GM18517 (cell line): ENCODE data around the gene DET1.
"Not testable (repeated sequence)": the region's sequence is repeated elsewhere in the genome, so short reads cannot be mapped to it uniquely, and the experiment has no call there.

Source experiments
- ATAC-seq: cut with Tn5 transposase; IDR thresholded peaks from one replicate; pipeline ENCODE4 v1.9.1; 2021; ENCODE audit warnings: mild to moderate bottlenecking, moderate library complexity; ENCODE audit not compliant: unreplicated experiment

DET1 gene

DNA sequence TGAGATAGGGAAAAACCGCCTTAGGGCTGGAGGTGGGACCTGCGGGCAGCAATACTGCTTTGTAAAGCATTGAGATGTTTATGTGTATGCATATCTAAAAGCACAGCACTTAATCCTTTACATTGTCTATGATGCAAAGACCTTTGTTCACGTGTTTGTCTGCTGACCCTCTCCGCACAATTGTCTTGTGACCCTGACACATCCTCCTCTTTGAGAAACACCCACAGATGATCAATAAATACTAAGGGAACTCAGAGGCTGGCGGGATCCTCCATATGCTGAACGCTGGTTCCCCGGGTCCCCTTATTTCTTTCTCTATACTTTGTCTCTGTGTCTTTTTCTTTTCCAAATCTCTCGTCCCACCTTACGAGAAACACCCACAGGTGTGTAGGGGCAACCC, 5.4 kb downstream of the DET1 start:
- not testable (repeated sequence) for ATAC-seq

GRCh38 chr15:88540350-88540749, 6.1 kb downstream of the DET1 start:
- ATAC-seq = not testable (repeated sequence)

DNA sequence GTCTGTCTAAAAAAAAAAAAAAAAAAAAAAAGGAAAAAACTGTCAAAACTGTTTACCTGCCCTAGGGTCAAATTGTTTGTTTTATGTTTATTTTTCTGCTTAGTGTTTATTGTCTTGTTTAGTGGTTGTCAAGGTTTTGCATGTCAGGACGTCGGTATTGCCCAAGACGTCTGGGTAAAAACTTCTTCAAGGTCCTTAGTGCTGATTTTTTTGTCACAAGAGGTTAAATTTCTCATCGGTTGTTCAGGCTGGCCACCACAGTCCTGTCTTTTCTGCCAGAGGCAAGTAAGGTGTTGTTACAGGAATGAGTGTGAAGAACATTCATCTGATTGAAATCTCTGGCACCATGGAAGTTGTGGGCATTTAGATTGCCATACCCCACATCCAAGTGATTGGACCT, 7.0 kb downstream of the DET1 start:
- no peak for ATAC-seq

DNA sequence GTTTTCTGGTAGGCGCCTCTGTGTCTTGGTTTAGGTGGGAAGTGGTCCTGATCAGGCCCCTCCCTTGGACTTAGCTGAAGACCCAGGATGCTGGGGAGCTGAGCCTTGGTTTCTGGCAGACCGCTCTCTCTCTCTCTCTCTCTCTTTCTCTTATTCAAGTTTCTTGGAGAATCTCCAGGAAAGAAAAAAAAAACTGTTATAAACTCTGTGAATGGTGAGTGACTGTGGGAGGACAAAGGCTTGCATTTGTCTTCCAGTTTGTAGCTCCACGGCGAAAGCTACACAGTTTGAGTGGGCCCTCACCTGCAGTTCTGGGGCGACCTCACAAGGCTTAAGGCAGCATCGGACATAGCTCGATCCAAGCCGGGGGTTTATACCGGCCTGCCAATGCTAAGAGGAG, 7.5 kb downstream of the DET1 start:
- no peak for ATAC-seq

DNA sequence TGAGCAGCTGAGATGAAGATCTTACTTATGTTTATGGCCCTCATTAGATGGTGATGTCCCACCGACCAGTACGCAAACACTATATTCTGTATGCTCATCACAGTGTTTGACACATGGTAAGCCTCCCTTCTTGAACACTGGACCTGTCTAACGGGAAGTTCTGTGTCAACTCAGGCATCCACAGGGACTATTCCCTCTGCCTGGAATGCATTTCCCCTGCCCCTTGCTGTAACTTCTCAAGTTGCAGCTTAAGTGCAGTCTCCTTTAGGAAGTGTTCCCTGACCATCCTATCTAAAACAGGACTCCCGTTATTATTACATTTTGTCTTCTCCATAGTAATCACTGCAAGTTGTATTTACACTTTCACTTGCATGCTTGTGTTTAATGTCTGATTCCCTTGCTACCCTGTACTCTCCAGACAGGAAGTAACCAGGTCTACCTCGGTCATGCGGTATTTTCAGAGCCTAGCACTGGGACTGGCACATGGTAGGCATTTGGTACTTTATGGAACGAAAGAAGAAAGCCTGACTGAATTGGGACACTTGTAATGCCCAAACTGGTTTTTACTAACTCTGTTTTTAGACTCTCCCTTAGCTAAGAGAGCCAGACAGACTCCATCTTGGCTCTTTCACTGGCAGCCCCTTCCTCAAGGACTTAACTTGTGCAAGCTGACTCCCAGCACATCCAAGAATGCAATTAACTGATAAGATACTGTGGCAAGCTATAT, 8.7 kb downstream of the DET1 start:
- ATAC-seq = no peak

GRCh38 chr15:88535607-88536313, 10.7 kb downstream of the DET1 start:
- no peak for ATAC-seq

GRCh38 chr15:88535100-88535499, 11.4 kb downstream of the DET1 start:
- no peak for ATAC-seq

GRCh38 chr15:88533376-88533775, 13.1 kb downstream of the DET1 start:
- no peak for ATAC-seq

DNA sequence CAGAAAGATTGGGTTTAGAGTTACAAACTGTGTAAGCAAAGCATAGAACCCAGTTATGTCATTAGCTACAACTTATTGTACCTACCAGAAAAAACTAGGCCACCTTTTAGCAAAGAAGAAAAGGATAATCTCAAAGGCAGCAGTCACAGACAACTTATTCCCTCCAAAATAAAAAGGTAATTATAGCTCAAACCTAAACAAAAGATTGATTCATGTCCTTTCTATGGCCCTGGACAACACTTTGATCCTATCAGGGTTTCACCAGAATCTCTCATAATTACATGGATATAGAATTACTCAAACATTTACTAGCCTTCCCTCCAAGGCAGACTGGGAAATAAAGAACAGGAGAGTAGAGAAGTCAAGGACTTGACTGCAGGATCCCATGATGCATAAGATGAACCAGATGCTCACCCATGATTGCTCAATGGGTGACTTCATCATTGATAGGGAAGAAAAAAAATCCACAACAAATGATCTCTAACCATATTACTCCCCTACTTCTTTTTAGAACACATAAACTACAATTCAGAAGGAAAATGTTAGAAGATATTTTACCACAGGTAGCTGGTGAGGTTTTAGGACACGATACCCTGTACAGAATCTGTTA, 17.4 kb downstream of the DET1 start:
- no peak for ATAC-seq

- ATAC-seq = no peak
These were observed 20.1 kb downstream of the DET1 start for GRCh38 chr15:88526247-88526879.

DNA sequence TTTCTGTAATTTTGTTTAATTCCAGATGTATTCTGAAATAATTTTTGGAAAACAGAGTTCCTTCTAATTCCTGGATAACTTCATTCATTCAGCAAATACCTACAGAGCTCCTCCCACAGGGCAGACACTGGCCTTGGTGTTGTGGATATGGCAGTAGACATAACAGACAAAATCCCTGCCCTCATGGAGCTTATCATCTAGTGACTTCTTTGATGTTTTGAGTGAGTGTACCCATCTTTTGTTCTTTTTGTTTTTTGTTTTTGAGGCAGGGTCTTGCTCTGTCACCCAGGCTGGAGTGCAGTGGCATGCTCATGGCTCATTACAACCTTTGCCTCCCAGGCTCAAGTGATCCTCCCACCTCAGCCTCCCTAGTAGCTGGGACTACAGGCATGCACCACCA, 21.1 kb downstream of the DET1 start:
- ATAC-seq = no peak

- ATAC-seq = not testable (repeated sequence)
These were observed 22.4 kb downstream of the DET1 start for GRCh38 chr15:88524094-88524493.

- ATAC-seq = no peak
These were observed 27.6 kb downstream of the DET1 start for GRCh38 chr15:88518903-88519302.

DNA sequence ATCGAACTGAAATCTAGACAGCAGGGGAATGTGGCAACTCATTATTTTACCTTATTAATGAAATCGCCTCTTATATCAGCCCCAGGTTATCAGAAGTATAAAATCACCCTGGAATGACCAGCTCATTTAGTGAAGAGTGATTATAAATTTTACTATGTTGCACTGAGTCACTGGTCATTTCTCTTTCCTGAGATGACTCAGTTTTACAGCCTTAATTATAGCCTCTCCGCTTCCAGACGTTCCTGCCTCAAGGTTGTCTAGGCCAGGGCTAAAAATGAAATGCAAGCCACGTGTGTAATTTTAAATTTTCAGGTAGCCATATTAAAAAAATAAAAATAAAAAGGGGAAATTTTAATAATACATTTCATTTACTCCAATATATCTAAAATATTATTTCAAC, 33.3 kb downstream of the DET1 start:
- no peak for ATAC-seq

DNA sequence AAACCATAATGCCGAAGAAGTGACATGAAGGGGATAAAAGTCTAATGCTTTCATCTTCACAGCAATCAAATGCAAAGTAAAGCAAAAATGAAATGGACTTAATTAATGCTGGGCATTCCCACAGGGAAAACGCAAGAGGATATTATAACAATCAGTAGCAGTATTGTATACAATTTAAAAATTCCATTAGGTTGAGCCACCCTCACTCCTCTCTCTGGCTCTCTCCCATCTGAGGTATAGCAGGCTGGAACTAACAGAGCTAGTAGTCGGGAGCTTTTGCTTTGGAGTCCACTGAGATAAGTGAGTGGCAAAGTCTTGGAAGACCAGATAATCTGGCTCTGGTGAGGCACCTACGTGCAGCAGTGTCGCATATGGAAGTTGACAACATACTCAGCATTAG, 33.9 kb downstream of the DET1 start:
- ATAC-seq = no peak

DNA sequence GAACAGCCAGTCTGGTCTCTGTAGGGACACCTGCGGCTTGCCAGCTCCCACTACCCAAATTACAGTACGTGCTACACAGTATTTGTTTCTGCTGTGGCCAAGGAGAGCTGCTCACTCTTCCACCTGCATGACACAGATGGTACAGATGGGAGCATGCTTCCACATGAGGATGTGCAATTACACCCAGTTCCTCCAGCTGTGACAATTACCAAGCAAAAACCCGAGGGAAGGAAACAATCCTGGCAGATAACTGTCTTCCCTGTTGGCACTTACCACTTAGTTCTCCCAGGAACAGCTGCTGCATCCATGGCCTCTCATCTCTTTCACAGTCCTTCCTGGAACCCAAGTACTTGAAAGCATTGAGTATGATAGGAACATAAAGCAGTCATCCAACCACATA, 34.4 kb downstream of the DET1 start:
- ATAC-seq = no peak

- no peak for ATAC-seq
These were observed 35.3 kb downstream of the DET1 start for GRCh38 chr15:88511161-88511560.

DNA sequence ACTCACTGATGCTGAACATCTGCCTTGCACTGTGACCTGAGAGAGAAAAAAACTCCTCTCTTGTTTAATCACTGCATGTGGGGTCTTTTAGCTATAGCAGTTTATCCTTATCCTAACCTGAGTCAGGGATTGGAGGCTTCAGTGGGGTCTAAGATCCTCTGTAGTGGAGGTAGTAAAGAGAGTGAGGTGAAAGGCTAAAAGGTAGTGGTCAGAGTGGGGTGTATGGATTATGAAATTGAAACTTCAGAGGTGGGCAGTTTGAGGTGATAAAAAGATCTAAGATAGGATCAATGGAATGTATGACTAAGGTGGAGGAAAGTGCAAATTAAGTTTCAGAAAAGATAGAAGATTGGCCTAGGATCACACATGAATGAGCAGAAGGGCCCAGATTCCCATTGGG, 36.5 kb downstream of the DET1 start:
- ATAC-seq = no peak

- ATAC-seq = no peak
These were observed 37.2 kb downstream of the DET1 start for GRCh38 chr15:88509321-88509720.

DNA sequence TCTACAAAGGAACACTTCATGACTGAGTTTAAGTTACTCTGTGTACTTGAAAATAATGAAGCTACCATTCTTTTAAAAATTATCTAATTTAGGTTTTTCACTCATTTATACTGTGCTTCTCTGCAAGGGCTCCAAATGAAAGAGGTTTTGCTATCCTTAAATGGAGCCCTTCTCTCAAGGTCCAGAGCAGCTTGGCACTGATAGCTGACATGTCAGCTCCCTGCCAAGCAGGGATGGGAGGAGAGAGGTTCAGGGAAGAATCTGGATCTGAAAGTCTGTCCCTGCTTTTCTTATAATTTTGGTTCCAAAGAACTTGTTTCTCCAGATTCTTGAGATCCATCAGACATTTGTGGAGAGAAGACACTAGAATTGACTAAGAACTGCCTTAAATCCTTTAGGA, 39.9 kb downstream of the DET1 start:
- ATAC-seq = no peak

DNA sequence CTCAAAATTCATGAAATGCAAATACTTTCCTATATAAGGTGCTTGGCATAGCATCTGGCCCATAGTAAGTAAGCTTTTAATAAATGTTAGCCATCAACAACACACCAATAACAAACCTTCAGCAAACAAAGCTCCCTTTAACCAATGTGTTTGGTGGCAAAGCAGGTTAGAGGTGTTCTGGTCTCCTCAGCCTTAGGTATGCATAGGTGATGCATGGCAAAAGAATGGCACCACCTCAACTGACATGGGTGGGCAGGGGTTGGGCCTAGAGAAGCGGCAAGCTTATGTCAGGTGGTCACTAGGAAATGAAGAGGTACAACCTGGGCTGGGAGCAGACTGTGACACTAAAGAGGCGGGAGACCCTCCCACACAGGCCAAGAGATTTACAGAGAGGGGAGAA, 40.8 kb downstream of the DET1 start:
- no peak for ATAC-seq

GRCh38 chr15:88504445-88504844, 42.0 kb downstream of the DET1 start:
- ATAC-seq = no peak
